Measurements from ENCODE around the gene MRPS22. TPM values are rescaled to one million over a fixed set of nuclear protein-coding genes. Genes with fewer than 3 reads are reported as not detected.

Gene MRPS22
- total RNA-seq (63.4 and 71.1 TPM in 2 replicates), polyA plus RNA-seq (81.4 and 89.2 TPM in 2 replicates)

- Histone ChIP-seq H3K36me3 (peaks cover 11% of the 10 kb centered on the region), H3K9me3 (ENCODE audit: low read depth) (no peaks in the 10 kb centered on the region), H3K4me1 (ENCODE audit: low read depth) (peaks cover 8% of the 10 kb centered on the region), H3K4me3 (peak within 1 kb of the TSS; percentile 98), H3K27ac (peak within 1 kb of the TSS; percentile 98), H3K27me3 (peaks cover 38% of the 10 kb centered on the region)
- DNase-seq (ENCODE audit: low read depth in 1 of 2, low spot score in 1 of 2): peak; percentile 87 to 91
- TF ChIP-seq, protein P1, sequence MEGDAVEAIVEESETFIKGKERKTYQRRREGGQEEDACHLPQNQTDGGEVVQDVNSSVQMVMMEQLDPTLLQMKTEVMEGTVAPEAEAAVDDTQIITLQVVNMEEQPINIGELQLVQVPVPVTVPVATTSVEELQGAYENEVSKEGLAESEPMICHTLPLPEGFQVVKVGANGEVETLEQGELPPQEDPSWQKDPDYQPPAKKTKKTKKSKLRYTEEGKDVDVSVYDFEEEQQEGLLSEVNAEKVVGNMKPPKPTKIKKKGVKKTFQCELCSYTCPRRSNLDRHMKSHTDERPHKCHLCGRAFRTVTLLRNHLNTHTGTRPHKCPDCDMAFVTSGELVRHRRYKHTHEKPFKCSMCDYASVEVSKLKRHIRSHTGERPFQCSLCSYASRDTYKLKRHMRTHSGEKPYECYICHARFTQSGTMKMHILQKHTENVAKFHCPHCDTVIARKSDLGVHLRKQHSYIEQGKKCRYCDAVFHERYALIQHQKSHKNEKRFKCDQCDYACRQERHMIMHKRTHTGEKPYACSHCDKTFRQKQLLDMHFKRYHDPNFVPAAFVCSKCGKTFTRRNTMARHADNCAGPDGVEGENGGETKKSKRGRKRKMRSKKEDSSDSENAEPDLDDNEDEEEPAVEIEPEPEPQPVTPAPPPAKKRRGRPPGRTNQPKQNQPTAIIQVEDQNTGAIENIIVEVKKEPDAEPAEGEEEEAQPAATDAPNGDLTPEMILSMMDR (IDR thresholded peaks at IDR 0.05; ENCODE audit: low read depth, low read length): no peak
Measured at GRCh38 chr3:139343895-139344856, at the start of gene MRPS22. MRPS22 (plus strand) TSS chr3:139344020; CDS start chr3:139344027, 7 bp downstream.

DNA sequence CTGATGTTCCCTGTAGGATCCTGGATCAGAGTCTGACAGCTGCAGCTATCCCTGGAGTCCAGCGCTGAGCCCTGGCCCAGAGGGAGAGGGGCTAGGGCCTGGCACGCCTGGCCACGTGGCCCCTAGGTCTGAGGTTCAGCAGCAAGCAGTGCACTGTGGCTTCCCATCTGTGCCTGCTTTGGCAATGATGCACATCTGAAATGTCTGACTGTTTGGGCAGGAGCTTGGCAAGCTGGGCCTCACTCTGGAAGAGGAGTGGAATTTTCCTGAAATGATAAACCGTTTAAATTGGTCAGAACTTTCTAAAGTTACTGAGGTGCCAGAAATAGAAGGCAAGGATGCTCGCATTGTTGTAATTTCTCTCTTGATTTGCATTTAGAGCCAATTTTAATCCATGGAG, 48.8 kb upstream of the MRPS22 start:
- TF ChIP-seq, protein P1 (IDR thresholded peaks at IDR 0.05; ENCODE audit: low read depth, low read length): no peak

DNA sequence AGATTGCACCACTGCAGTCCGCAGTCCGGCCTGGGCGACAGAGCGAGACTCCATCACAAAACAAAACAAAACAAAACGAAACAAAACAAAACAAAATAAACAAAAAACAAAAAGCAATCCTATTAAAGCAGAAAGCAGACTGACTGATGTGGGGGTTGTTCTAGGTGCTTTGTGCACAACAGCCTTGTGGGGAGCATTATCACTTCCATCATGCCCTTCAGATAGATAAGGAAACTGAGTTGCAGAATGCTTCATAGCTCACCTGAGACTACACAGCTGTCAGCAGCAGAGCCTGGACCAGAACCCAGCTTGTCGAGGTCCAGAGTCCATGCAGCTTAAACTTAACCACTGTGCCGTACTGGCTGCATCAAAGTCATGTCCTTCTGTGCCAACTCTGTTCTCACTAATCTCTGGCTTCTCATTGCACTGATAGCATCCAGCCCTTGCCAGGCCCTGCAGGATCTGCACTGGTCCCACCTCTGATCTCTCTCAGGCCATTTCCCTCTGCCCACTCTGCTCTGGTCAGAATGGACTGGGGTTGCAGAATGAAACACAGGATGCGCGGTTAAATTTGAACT, 47.6 kb upstream of the MRPS22 start:
- H3K4me1 ChIP-seq (ENCODE audit: low read depth): no peaks in the 10 kb centered on the region
- H3K27ac ChIP-seq: no peak overlapping the region
- H3K9me3 ChIP-seq (ENCODE audit: low read depth): no peaks in the 10 kb centered on the region
- H3K36me3 ChIP-seq: no peaks in the 10 kb centered on the region
- H3K27me3 ChIP-seq: no peaks in the 10 kb centered on the region
- no peak overlapping the region for H3K4me3 ChIP-seq
- TF ChIP-seq, protein P1 (IDR thresholded peaks at IDR 0.05; ENCODE audit: low read depth, low read length): no peak
- no peak for DNase-seq (ENCODE audit: low read depth in 1 of 2, low spot score in 1 of 2)

More for the DNA sequence above, 48.8 kb upstream of the MRPS22 start:
- Histone ChIP-seq H3K27ac (no peak overlapping the region), H3K4me3 (no peak overlapping the region), H3K4me1 (ENCODE audit: low read depth) (no peaks in the 10 kb centered on the region), H3K36me3 (no peaks in the 10 kb centered on the region), H3K9me3 (ENCODE audit: low read depth) (no peaks in the 10 kb centered on the region), H3K27me3 (no peaks in the 10 kb centered on the region)
- DNase-seq (ENCODE audit: low read depth in 1 of 2, low spot score in 1 of 2): no peak

GRCh38 chr3:139297588-139298311, 46.1 kb upstream of the MRPS22 start:
- DNase-seq (ENCODE audit: low read depth in 1 of 2, low spot score in 1 of 2): no peak
- H3K9me3 ChIP-seq (ENCODE audit: low read depth): no peaks in the 10 kb centered on the region
- no peak overlapping the region for H3K4me3 ChIP-seq
- no peaks in the 10 kb centered on the region for H3K4me1 ChIP-seq (ENCODE audit: low read depth)
- no peaks in the 10 kb centered on the region for H3K36me3 ChIP-seq
- H3K27ac ChIP-seq: no peak overlapping the region
- TF ChIP-seq, protein P1 (IDR thresholded peaks at IDR 0.05; ENCODE audit: low read depth, low read length): no peak
- H3K27me3 ChIP-seq: no peaks in the 10 kb centered on the region
